GM18861 (cell line): ENCODE results near the gene DUSP6.

Experiments used
- ATAC-seq: cut with Tn5 transposase; IDR thresholded peaks from one replicate; pipeline ENCODE4 v1.9.1; 2021; ENCODE audit not compliant: unreplicated experiment

The DUSP6 gene

DNA sequence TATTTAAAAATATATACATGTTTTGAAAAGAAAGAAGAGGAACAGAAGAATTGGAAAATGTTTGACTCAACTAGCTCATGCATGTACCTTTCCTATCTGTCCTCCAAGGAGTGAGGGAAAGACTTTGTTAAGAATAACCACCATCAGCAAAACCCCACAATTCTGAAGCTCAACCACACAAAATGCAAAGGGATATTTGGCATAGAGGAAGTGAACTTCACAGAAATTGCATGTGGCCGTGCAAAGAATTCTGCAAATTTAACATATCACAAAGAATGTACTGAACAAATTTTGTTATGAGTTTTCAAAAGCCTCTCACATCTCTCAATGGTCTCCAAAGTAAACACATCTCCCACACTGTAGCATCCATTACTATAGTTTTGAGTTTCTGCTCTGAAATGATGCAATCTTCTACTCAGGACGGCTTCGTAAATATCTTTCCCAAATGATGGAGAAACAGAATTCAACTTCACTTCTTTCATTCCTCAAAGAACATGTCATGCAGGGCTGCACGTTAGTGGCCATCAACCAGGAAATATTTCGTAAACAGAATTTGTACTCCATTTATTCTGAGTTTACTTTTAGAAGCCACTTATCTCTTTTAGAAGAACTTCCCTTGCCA is 17.6 kb downstream of the DUSP6 start:
- ATAC-seq, result no peak

DNA sequence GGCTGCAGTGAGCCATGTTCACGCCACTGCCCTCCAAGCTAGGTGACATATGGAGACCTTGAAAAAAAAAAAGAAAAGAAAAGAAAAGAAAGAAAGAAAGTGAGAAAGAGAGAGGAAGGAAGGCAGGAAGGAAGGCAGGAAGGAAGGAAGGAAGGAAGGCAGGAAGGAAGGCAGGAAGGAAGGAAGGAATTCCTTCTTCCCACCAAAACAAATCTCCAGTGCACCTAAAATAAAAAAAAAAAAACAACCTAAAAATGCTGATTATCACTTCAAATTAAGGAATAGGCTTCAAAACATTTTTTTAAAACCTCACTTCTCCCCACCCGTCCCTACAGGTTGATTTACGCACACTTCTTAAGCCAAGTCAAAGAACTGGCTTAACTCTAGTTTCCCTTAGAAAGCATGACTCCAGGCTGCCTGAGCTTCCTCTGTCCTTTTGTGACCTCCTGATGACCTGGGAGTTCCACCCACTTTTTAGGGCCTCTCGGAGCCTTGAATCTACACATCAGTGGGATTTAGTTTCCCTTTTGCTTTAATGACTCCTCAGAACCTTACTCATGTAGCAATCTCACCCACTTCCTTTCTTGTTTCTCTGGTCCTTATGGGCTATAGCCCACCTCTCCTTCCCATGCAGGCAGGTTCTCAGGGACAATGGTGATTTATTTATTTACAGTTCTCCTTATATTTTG is 18.6 kb downstream of the DUSP6 start:
- ATAC-seq, result no peak

DNA sequence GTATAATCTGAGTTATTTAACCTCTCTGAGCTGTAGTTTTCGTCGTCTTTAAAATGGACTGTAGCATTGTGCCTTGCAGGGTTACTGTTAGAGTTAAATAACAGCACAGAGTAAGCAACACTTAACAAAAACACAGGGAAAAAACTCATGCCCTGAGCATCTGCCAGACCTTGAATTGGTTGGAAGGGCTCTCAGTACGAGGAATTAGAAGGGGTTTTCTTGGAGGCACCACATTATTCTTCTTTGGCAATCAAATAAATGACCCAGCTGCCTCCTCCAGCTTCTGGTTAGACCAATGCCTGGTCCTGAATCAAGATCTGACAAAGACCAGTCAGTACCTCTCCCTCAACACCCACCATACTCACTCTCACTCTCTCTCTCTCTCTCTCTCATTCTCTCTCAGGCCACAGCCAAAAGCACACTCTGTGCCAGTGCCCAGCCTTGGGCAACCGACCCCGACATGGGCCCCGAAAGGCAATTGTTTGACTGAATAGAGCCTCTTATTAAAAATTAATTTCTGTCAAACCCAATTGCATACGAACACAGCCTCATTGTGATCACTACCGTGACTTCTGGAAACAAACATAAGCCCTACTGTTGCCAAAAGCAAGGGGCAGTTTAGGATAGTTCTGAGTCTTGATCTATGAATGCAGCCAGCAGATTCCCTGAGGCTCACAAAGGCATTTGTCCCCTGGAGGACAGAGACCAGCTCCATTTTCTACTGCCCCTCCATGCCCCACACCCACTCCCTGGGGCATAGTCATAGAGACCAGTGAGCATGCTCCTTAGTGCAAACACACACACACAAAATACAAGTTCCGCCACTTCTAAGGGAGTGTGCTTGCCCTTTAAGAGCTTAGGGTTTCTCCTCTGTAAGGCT is 23.9 kb downstream of the DUSP6 start:
- ATAC-seq, result no peak

DNA sequence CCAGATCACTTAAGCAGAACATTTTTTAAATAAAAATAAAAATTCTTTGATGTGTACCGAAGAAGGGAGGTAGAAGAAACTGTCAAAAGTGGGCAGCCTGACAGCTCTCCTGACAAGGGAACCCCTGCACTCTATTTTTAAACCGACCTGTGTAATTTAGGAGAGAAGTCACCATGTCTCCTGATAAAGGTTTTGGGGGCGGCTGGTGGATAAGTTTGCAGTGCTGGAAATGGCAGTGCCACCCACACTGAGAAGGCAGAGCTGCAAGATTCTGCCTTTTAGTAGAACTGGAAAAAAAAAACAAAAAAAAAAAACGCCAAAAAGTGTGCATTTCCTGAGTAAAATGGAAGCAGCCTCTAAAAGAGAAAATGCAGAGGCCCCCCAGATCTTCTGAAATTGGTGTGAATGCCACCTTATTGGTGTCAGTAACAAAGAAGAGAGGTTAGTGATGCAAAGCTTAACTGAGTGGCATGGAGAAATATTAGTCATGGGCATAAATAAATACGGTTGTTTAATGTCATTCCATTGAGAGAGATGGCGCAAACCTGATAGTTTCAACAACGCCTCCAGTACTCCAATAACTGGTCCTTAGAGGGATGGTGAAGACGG is 24.7 kb downstream of the DUSP6 start:
- no peak for ATAC-seq

DNA sequence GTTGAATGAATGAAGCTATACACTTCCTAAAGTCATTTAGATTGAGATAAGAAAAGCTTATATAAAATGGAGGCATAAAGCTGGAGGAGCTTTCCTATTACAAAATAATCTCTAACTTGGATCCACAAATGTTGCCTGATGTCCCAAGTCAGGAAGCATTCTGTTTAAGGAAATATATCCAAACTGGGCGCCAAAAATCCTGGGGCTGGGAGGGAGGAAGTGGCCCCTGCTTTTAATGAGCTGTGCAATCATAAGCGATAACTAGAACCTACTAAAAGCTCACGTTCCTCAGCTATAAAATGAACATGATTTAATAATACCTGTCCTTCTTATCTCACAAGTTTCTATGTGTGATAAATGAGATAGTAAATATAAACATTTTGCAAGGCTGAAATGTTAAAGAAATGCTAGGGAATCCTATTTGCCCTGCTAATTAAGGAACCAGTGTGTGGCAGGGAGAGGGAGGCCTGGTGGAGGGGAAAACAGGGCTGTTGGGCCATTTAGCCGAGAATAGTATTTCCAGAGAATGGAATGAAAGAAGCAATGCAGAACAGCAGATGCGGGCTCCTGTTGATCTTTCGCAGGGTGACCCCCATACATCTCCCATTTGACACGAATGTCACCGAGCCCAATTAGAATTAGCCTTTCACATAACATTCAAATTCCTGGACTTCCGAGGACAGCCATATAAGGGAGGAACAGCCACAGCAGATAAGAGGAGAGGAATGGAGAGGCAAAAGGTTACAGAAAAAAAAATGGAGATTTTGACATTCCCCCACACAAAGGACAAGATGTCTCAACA is 25.9 kb downstream of the DUSP6 start:
- ATAC-seq, result no peak

DNA sequence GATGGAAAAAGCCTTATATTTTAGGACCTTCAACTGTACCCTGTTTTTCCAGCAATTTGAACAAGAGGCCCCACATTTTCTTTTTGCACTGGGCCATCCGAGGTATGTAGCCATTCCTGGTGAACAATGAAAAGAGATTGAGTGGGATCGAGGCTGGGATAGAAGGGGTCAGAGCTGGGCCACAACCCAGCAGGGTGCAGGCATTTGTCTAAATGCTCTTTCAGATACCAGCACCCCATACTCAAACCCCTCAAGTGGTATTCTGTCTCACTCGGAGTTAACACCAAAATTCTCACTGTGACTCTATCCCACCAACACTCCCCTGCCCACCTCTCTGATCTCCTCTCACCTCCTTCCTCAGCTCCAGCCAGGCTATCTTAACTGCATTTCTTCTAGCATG is 26.8 kb downstream of the DUSP6 start:
- no peak for ATAC-seq

DNA sequence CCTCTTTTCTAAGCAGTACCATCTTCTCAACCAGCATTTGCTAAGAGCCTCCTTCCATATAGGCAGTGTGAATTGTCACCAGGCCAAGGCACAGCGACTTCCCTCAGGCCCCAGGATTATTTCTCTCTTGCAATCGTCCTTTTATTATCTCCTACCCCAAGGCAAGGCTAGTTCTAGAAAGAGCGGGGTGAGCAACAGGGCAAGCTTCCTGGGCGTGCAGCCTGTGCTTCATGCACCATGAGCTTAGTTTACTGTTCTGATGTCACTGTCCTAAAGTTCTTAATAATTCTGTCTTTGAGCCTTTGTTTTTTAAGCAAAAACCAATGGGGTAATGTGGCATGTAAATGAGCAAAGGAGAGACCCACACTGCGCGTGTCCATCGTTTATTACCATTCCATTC is 27.9 kb downstream of the DUSP6 start:
- no peak for ATAC-seq

DNA sequence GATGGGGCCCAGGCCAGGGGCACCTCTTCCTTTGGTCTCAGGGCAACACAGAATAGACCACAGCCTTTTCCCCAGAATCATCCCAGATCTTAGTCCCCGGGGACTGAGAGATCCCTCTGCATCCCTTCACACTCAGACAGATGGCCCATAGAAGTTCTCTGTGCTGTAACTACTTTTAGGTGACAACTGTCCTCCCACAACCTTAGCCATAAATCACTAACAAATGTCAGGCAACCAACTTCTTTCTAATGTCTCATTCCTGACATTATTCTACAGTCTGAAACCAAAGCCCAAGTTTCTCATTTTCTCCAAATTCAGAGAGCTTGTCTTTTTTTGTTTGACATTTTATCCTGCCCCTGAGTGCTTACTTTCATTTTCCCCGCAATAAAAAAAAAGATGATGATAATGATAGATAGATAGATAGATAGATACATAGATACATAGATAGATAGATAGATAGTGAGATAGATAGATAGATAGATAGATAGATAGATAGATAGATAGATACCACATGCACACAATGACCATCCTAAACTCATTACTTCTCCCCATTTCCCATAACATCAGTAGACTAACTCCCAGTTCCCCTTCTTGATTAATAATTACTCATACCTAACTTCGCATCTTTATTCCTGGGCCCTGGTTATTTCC is 28.6 kb downstream of the DUSP6 start:
- ATAC-seq, result no peak

DNA sequence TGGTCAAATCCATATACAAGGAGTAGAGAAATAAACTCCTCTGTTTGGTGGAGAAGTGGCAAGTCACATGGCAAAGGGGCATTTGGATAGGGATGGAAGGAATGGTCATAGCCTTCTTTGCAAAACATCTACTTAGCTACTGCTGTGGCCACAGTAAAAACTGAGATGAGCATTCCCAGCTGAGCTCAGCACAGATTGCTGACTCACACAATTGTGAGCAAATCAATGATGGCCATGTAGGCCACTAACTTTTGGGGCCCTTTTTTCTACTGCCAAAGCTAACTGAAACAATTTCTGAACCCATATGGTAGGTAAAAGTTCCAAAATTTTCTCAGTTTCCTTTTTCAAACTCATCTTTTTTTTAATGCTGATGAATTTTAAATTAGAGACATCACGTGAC is 31.6 kb downstream of the DUSP6 start:
- ATAC-seq, result no peak

DNA sequence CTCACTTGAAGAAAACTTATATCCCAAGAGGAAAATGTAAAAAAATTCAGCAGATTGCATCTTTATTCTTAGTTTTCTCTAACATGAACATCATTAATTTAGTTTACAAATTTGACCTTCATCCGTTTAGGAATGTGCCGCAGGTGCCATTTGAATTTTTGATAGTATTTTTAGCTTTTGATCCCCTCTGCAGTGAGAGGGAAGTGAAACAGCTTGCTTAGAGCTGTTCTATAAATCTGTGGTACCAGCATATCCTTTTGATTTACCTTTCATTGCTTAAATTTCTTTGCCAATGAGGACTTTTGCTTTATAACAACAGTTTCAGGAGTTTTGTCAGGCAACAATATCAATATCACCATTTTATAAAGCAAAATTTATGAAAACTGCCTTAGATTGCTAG is 32.7 kb downstream of the DUSP6 start:
- ATAC-seq, result no peak

DNA sequence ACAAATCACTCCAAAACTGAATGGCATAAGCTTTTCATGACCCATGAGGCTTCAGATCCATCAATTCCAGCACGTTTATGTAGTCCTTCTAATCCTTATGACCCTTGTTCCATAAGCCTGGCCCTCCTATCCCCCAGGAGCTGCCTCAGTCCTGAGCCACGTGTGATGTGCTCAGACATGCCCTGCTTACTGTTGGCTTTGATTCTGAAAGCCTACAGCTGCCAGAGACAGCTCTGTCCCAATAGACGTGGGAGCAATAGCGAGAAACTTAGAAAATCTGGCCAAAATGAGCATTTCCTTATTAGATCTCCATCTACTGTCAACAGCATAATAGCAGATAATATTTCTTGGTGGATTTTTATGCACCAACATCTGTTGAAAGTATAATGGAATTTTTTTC is 33.2 kb downstream of the DUSP6 start:
- ATAC-seq, result no peak

DNA sequence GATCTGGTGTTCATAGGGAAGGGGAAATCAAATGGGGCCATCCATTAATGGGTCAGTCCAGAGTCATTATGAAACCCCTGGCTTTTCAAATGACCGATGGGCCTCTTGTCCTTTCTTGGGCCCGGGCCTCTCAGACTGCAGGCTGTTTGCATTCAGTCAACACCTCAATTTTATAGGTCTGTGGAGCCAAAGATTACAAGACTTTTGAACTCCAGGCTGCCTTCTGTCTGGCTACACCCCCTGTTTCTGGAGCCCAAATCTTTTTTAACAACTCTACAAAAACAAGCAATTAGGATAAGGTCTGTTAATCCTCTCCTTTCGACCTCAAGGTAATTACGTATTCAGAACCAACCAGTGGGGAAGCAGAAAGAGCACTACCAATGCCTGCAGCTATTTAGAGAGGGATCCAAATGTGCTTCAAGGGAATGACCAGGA is 35.6 kb downstream of the DUSP6 start:
- ATAC-seq, result no peak

DNA sequence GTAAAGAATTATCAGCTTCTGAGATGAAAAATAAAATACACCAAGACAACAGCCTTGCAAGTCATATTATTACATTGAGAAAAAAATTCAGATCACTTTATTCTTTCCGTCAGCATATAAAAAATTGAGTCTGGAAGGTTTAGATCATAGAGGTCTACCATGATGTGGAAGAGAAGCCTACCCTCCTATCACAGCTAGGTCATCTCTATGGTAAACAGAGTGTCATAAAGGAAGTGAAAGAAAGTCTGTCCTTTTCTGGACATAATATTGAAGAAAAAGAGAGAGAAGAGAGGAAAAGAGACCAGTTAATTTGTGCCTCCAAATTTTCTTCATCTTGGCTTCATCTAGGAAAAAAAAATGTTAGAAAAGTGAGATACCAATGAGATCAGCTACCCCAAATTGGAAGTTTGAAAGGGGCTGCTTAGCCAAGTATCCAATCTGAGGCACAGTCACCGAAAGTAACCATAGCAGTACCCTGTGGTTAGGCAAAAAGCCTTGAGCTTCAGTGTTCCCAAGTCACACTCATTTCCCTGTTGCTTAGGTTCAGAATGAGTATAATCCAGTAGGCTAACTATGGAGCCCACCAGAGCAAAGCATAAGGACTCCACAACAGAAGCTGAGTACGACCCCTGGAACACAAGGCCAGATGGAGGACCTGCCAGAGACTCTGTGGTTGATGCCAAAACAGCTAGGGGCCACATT is 38.1 kb downstream of the DUSP6 start:
- ATAC-seq, result no peak

DNA sequence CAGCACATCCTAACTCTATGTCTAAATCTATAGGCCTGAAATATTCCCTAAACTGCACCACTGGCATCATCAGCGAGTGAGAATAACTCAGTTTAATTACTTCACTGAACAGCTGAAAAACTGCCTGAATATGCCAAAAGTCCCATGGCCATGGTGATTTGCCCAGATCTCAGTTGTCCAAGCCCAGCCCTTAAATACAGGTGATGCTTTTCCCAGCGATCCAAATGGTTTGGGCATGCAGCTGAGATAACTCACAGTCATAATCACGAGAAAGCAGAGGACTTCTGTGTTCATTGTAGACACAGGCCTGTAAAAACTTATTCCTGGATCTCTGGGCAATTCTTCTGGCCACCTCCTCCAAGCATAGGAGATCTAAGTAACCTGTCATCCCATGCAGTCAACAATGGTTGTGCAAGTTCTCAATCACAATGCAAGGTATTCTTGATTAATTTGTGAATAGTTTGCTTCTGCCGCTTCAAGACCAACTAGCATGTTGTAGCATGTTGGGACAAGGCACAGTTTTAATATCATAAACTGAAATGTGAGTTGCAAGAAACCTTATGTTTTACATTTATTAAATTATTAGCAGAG is 40.5 kb downstream of the DUSP6 start:
- ATAC-seq, result no peak

DNA sequence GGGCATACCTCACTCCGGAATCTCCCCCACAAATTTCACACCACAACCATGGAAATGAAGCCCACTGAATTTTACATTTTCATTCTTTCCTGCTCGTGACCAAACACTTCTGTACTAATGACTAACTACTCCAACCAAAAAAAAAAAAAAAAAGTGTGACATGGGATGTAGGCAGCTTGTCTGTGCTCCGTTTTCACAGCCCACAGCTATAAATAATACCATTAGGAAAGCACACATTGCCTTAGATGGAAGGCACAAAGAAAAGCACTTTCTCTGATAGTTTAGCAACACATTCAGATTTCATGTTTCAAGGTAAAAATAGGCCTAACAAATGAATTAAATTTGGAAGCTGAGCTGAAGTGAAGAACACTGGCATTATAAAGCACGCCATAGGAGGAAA is 42.5 kb downstream of the DUSP6 start:
- ATAC-seq, result no peak

DNA sequence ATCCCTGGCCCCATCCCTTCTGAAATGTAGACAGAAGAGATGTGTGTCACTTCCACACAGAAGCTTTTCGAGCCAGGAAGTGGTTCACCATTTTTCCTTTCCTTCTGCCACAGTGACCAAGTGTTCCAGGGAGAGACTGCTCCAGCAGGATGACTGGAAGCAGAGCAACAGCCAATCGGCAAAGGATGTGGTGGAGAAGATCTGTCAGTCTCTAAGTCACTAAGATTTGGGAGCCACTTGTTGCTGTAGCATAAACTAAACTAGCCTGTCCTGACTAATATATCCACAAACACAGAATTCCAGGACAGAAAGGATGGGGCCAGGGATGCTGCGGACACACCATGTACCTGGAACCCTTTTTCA is 42.9 kb downstream of the DUSP6 start:
- no peak for ATAC-seq

DNA sequence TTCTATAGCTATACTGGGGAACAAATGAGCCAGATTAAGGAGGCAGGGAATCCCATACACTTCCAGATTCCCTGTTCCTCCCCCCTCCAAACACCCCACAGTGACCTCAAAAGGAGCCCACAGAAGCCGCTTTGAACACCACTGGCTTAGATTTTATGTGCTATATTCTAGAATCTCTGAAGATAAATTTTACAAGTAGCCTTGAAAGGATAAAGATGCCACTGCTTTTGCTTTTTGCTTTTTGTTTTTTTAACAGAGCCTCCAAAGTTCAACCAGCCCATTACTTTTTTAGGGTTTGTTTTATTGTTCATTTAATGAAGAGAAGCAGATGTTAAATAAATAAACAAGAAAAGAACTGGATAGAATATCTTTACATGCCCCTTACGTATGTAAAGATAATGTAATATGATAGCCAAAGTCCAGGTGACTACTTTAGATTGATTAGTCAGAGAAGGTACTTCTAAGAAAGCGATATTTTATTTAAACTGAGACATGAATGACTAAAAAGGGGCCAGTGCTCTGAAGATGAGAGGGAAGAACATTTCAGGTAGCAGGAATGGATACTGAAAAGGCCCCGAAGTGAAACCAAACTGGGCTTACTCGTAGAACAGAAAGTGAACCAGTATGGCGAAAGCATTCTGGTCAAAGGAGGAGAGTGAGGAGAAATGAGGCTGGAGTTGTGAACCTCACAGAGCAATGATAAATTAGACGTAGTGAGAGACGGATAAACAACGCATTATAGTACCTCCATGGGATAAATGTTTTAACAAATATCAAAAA is 44.6 kb downstream of the DUSP6 start:
- no peak for ATAC-seq

DNA sequence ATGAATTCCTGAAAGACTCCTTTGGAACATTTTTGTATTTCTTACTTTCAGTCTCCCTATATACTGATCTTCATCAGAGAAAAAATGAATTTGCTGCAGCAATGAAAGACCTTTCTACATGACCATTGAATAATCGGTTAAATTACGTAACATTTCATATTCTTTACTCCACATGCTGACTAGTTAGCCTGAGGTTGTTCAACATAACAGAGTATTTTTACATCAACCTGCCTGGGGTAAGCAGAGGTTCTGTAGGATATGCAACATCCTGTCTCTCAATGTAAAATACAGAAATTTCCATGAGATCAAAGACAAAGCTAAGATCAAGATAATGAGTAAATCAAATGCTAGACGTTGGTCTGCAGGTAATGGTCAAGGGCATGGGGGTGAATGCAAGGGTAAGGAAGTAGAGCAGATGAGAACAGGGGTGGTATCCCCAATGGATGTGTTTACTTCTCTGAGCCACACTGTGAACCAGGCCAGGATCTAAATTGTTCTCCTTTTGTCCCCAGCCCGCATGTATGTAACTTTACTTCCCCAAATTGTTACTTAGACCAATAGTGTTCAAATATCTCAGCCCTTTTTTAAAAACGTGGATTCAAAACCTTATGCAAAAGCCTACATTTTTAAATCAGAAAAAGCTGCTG is 45.4 kb downstream of the DUSP6 start:
- no peak for ATAC-seq
